ENCODE results near the gene DTNBP1. TPM values are rescaled to one million over a fixed set of nuclear protein-coding genes. Genes with fewer than 3 reads are reported as not detected.

Gene DTNBP1
- total RNA-seq, 1 experiment from 2014 or later, result 13.5 TPM

- Mint-ChIP-seq H3K36me3 (ENCODE audit: insufficient read depth, unreplicated experiment) (no peaks in the 10 kb centered on the region), H3K27ac (ENCODE audit: low read depth, unreplicated experiment) (no peak overlapping the region), H3K4me1 (ENCODE audit: insufficient read depth, unreplicated experiment) (peaks cover 13% of the 10 kb centered on the region), H3K4me3 (ENCODE audit: unreplicated experiment) (no peak overlapping the region), H3K9me3 (ENCODE audit: unreplicated experiment) (no peaks in the 10 kb centered on the region), H3K27me3 (ENCODE audit: insufficient read depth, unreplicated experiment) (no peaks in the 10 kb centered on the region)
- ChIA-PET CTCF (interaction anchor here (0.6 to 0.9 kb wide), 4 partner anchors 10 to 1559 kb away, joined by 3 to 4 read pairs (median 3); no protein-coding TSS in a partner anchor), POLR2A (interaction anchor here (0.7 kb wide), 1 partner anchor 33 kb away, joined by 3 read pairs; no protein-coding TSS in a partner anchor)
- no peak for TF ChIP-seq CTCF (IDR thresholded peaks at IDR 0.05; ENCODE audit: unreplicated experiment)
- intact Hi-C loops (cut with micrococcal nuclease), result no loop called here
- DNase-seq (ENCODE audit: unreplicated experiment), result no peak
- BruUV-seq (replicated peaks), result no TSS peak
Measured at GRCh38 chr6:15626160-15626559, 36.7 kb downstream of the DTNBP1 start.

- POLR2A ChIA-PET, result interaction anchor here (0.7 to 1.0 kb wide), 3 partner anchors 36 to 1494 kb away, joined by 3 to 5 read pairs (median 3); no protein-coding TSS in a partner anchor
- intact Hi-C loops (cut with micrococcal nuclease), result loop anchor here (2.0 to 5.0 kb wide), 5 partner anchors 131 to 1711 kb away; partner anchors contain the start of gene JARID2
- H3K9me3 Mint-ChIP-seq (ENCODE audit: unreplicated experiment), result no peaks in the 10 kb centered on the region
- H3K36me3 Mint-ChIP-seq (ENCODE audit: insufficient read depth, unreplicated experiment), result no peaks in the 10 kb centered on the region
- peak; percentile 37 for DNase-seq (ENCODE audit: unreplicated experiment)
- H3K27me3 Mint-ChIP-seq (ENCODE audit: insufficient read depth, unreplicated experiment), result no peaks in the 10 kb centered on the region
- H3K4me1 Mint-ChIP-seq (ENCODE audit: insufficient read depth, unreplicated experiment), result peaks cover 11% of the 10 kb centered on the region
- H3K4me3 Mint-ChIP-seq (ENCODE audit: unreplicated experiment), result no peak overlapping the region
- no TSS peak for BruUV-seq (replicated peaks)
- CTCF ChIA-PET, result interaction anchor here (0.6 to 3.5 kb wide), 30 partner anchors 9 to 1715 kb away, joined by 3 to 30 read pairs (median 3); no protein-coding TSS in a partner anchor
- no peak overlapping the region for H3K27ac Mint-ChIP-seq (ENCODE audit: low read depth, unreplicated experiment)
- TF ChIP-seq CTCF (IDR thresholded peaks at IDR 0.05; ENCODE audit: unreplicated experiment), result peak; percentile 40
Measured at GRCh38 chr6:15623276-15624116, 39.3 kb downstream of the DTNBP1 start.

- BruUV-seq (replicated peaks), result no TSS peak
Measured at GRCh38 chr6:15622045-15622740, 40.6 kb downstream of the DTNBP1 start.

More at GRCh38 chr6:15622045-15622740, 40.6 kb downstream of the DTNBP1 start:
- H3K27me3 Mint-ChIP-seq (ENCODE audit: insufficient read depth, unreplicated experiment), result no peaks in the 10 kb centered on the region
- intact Hi-C loops (cut with micrococcal nuclease), result loop anchor here (2.0 to 5.0 kb wide), 5 partner anchors 130 to 1709 kb away; partner anchors contain the start of gene JARID2
- DNase-seq (ENCODE audit: unreplicated experiment), result peak; percentile 34
- H3K27ac Mint-ChIP-seq (ENCODE audit: low read depth, unreplicated experiment), result peak overlapping the region; percentile 85
- H3K9me3 Mint-ChIP-seq (ENCODE audit: unreplicated experiment), result no peaks in the 10 kb centered on the region
- TF ChIP-seq CTCF (IDR thresholded peaks at IDR 0.05; ENCODE audit: unreplicated experiment), result no peak
- no peak overlapping the region for H3K4me3 Mint-ChIP-seq (ENCODE audit: unreplicated experiment)
- ChIA-PET POLR2A (interaction anchor here (0.7 to 1.7 kb wide), 5 partner anchors 11 to 1411 kb away, joined by 3 to 4 read pairs (median 3); no protein-coding TSS in a partner anchor), CTCF (interaction anchor here (0.5 to 3.5 kb wide), 19 partner anchors 7 to 1705 kb away, joined by 3 to 30 read pairs (median 3); no protein-coding TSS in a partner anchor)
- peaks cover 11% of the 10 kb centered on the region for H3K4me1 Mint-ChIP-seq (ENCODE audit: insufficient read depth, unreplicated experiment)
- no peaks in the 10 kb centered on the region for H3K36me3 Mint-ChIP-seq (ENCODE audit: insufficient read depth, unreplicated experiment)
